NCI-H1694 (cell line): ENCODE results near the gene TRIM14.
"Not testable (repeated sequence)": the region's sequence is repeated elsewhere in the genome, so short reads cannot be mapped to it uniquely, and the experiment has no call there.

Experiments used
- DNase-seq: peaks from one replicate; lab custom pipeline; 2025; lab: John Stamatoyannopoulos, UW

Gene TRIM14

DNA sequence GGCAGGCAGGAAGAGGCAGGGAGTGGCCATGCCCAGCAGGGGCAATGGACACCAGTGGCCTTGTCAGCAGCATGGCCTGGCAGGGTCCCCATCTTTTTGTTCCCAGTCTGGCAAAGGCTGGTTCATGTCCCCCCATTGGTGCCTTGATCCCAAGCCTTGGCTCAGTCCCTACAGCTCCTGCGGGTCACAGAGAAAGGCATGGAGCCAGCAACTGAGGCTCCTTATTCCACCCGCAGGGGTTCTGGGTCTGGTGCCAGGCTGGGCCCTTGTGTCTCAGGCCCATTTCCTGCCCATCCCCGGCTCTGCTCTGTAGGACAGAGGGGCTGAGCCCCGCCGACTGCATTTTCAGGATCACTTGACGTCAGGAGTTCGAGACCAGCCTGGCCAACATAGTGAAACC lies 14.0 kb downstream of the TRIM14 start:
- DNase-seq: no peak

GRCh38 chr9:98104445-98104881 lies 14.6 kb downstream of the TRIM14 start:
- no peak for DNase-seq

- DNase-seq: no peak
These were observed 17.2 kb downstream of the TRIM14 start for GRCh38 chr9:98101868-98102273.

DNA sequence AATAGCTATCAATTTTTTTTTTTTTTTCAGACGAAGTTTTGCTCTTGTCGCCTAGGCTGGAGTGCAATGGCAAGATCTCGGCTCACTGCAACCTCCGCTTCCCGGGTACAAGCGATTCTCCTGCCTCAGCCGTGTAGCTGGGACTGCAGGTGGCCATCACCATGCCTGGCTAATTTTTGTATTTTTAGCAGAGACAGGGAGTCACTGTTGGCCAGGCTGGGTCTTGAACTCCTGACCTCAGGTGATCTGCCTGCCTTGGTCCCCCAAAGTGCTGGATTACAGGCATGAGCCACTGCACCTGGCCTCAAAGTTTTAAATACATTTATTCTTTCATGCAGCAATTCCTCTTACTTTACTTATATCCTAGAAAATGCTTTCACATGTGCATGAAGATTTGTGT lies 17.6 kb downstream of the TRIM14 start:
- DNase-seq: no peak

GRCh38 chr9:98100456-98100855 lies 18.6 kb downstream of the TRIM14 start:
- no peak for DNase-seq

- no peak for DNase-seq
These were observed 19.1 kb downstream of the TRIM14 start for GRCh38 chr9:98099898-98100297.

DNA sequence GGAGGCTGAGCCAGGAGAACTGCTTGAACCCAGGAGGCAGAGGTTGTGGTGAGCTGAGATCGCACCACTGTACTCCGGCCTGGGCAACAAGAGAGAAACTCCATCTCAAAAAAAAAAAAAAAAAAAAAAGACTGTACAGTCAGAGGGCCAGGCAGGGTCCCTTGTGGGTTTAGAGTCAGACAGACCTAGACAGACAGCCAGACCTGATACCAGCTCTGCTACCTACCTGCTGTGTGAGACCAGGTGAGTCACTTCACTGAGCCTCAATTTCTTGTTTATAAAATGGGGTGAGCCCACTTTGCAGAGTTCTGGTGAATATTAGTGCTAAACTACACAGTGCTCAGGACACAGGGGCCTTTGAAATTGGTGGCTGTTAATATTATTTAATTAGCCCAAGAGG lies 19.7 kb downstream of the TRIM14 start:
- no peak for DNase-seq

DNA sequence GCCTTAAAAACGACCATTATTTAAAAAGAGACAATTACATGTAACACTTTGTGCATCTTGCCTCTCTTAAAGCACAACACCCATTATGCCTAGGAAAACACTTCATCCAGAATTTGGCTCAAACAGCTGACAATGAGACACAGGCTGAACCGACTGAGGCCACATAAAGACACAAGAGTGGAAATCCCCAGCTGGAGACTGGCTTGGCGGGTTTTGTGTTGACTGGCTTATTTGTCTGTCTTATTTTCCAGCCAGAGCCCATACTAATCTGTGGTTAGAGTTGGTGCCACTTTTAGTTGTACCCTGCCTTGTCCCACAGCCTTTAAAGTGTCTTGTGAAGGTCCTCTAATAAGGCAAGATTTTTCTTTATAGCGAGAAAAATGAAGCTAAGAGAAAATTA lies 21.2 kb downstream of the TRIM14 start:
- no peak for DNase-seq

GRCh38 chr9:98096091-98096490 lies 22.9 kb downstream of the TRIM14 start:
- DNase-seq: no peak

GRCh38 chr9:98095401-98095800 lies 23.6 kb downstream of the TRIM14 start:
- DNase-seq: no peak

DNA sequence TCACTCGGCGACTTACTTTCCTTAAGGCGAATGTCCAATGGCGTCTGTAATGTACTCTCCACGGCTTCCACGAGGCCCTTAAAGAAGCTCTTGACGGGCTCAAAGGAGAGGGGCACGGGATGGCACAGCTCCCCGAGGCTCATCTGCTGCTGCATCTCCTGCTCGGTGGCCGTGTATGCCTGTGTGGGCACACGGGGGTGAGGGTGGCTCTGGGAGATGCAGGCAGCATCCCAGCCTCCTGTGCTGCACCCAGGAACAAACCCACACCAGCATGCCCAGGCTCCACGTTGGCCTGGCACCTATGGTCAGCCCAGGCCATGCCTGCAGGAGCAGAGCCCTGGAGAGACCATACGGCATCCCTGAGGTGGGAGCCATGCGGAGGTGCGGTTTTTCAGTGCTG lies 24.2 kb downstream of the TRIM14 start:
- DNase-seq: no peak

DNA sequence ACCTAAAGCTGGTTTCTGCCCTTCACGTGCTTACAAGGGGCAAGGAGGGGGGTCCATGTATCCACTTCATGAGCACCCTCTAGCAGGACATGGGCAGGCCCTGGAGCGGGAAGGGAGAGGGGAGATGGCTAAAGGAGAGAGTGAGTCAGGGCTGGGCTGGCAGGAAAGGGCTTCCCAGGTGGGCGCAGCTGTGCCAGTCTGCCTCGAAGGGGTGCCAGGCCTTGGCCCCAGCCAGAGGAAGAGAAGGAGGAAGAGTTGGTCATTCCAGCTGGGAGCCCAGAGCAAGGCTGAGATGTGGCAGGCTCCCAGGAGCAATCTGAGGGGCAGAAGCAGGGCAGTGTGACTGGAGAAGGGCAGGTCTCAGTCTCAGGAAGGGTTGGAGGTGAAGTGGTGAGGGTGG lies 24.7 kb downstream of the TRIM14 start:
- no peak for DNase-seq

- no peak for DNase-seq
These were observed 26.4 kb downstream of the TRIM14 start for GRCh38 chr9:98092613-98092931.

GRCh38 chr9:98091735-98092612 lies 27.0 kb downstream of the TRIM14 start:
- no peak for DNase-seq

- DNase-seq: not testable (repeated sequence)
These were observed 28.3 kb downstream of the TRIM14 start for GRCh38 chr9:98090674-98091073.

- no peak for DNase-seq
These were observed 31.3 kb downstream of the TRIM14 start for GRCh38 chr9:98087420-98088354.

GRCh38 chr9:98086461-98086860 lies 32.6 kb downstream of the TRIM14 start:
- no peak for DNase-seq

GRCh38 chr9:98085944-98086343 lies 33.1 kb downstream of the TRIM14 start:
- DNase-seq: no peak

- DNase-seq: no peak
These were observed 34.0 kb downstream of the TRIM14 start for GRCh38 chr9:98085058-98085457.

DNA sequence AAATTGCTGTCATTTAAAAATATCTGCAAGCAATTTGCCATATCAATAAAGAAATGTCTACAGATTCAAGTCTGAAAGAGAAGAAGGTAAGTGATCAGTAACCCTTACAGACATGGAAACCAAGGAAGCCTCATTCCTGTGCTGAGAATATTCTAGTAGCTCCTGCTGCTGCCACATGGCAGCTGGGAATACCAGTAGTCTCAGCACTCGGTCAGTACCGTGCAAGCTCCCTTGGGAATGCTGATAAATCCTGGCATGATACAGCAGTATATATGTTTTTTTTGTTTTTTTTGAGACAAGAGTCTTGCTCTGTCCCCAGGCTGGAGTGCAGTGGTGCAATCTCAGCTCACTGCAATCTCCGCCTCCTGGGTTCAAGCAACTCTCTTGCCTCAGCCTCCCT lies 34.6 kb downstream of the TRIM14 start:
- DNase-seq: no peak

GRCh38 chr9:98083566-98084183 lies 35.3 kb downstream of the TRIM14 start:
- no peak for DNase-seq

DNA sequence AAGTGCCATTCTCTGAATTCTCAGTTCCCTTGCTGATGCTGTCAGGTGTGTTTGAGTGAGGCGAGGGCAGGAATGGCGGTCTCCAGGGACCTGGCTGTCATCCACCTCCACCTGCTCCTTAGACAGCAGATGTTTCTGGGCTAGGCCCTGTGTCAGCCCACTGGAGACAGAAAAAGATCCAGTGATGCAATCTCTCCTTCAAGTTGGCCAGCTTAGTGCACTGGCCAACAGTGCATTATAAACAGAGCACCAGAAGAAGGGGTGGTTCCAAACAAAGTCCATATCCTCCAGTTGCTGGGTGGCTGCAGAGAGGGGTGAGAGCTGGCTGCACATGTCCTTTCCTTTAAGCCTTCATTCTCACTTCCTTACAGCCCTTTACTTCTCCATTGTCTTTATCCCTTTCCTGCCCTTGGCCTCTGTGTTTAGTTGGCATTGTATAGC lies 35.9 kb downstream of the TRIM14 start:
- no peak for DNase-seq
